Nephron (organoid): ENCODE data around the gene TMCC3.

Source experiments
- H3K27ac Mint-ChIP-seq, 3 experiments: 2 replicates each; pipeline ENCODE4 v1.8.0; 2020; ENCODE audit warnings: mixed read lengths in 3 of 3, mild to moderate bottlenecking in 2 of 3, moderate library complexity in 1 of 3
- H3K27me3 Mint-ChIP-seq: 2 replicates; pipeline ENCODE4 v1.8.0; 2021; ENCODE audit warnings: low read depth, mild to moderate bottlenecking, moderate library complexity, mixed read lengths
- H3K36me3 Mint-ChIP-seq: 2 replicates; pipeline ENCODE4 v1.8.0; 2020; ENCODE audit warnings: low read depth, mixed read lengths
- H3K4me1 Mint-ChIP-seq: 2 replicates; pipeline ENCODE4 v1.8.0; 2020; ENCODE audit warnings: mixed read lengths
- H3K4me3 Mint-ChIP-seq, 3 experiments: 2 replicates each; pipeline ENCODE4 v1.8.0; 2020; ENCODE audit warnings: mild to moderate bottlenecking in 3 of 3, mixed read lengths in 3 of 3, moderate library complexity in 2 of 3
- H3K9me3 Mint-ChIP-seq: 2 replicates; pipeline ENCODE4 v1.8.0; 2020; ENCODE audit warnings: mixed read lengths
- CTCF ChIP-seq, 3 experiments: fragments of 200-600 bp; sonication (generic); IDR thresholded peaks; one replicate each; pipeline ENCODE4 v1.5.0; 2021; ENCODE audit warnings: antibody characterized with exemption in 3 of 3; ENCODE audit not compliant: unreplicated experiment in 3 of 3

TMCC3 gene

DNA sequence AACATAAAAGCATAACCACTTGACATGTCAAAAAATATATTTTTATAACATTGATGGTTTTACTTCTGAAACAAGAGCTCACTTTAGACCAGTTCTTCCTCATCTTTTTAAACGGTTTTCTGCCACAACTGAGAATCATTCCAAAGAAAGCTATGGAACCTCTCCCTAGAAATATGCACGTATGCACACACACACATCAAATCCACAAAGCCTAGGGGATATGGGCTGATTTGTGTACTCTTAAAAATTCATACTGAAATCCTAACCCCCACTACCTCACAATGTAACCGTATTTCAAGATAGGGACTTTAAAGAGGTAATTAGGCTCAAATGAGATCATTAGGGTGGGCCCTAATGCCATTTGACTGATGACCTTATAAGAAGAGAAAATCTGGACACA, 19.3 kb downstream of the TMCC3 start:
- H3K4me1 Mint-ChIP-seq = peaks cover 39% of the 10 kb centered on the region
- H3K27me3 Mint-ChIP-seq = peaks cover 5% of the 10 kb centered on the region
- H3K9me3 Mint-ChIP-seq = peaks cover 12% of the 10 kb centered on the region
- H3K27ac Mint-ChIP-seq = peak overlapping the region; percentile 68 to 88 (median 74)
- peaks cover 16% of the 10 kb centered on the region for H3K36me3 Mint-ChIP-seq
- no peak overlapping the region for H3K4me3 Mint-ChIP-seq
- TF ChIP-seq CTCF (IDR thresholded peaks at IDR 0.05; ENCODE audit: unreplicated experiment in 3 of 3) = no peak

DNA sequence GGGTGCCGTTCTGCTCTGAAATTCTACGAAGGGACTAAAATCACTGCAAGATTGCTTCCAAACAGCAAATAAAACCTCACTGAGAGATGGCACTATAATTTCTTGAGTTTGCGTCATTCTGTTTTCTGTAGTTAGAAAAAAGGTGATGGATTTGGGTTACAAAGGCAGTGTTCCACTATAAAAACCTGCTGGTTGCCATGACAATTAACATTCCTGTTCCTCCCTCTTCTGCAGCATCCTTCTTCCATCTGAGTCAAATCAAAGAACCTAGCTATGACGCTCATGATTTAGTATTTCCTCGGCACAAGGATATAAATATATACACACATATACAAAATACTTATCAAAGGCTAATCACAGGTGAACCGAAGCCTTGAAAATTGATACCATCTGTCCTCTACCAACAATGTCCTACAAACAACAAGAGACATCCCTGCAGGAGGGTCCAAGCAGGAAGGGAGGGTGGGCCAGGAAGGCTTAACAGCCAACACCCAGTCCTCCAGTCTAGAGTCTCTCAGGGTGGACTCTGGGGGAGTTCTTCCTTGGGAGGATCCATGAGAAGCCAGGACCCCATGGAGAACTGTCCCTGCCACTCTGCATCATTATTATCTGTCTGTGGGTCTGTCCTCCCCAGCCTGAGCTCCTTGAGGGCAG, 21.4 kb downstream of the TMCC3 start:
- no peak for TF ChIP-seq CTCF (IDR thresholded peaks at IDR 0.05; ENCODE audit: unreplicated experiment in 3 of 3)
- Mint-ChIP-seq H3K27me3 (no peaks in the 10 kb centered on the region), H3K4me3 (no peak overlapping the region), H3K36me3 (peaks cover 26% of the 10 kb centered on the region), H3K27ac (peak overlapping the region in 2 of 3 experiments; percentile 11 to 26), H3K9me3 (peaks cover 15% of the 10 kb centered on the region), H3K4me1 (peaks cover 25% of the 10 kb centered on the region)

GRCh38 chr12:94628369-94628768, 22.0 kb downstream of the TMCC3 start:
- Mint-ChIP-seq H3K36me3 (peaks cover 26% of the 10 kb centered on the region), H3K27me3 (no peaks in the 10 kb centered on the region), H3K4me1 (peaks cover 26% of the 10 kb centered on the region), H3K4me3 (no peak overlapping the region), H3K9me3 (peaks cover 15% of the 10 kb centered on the region), H3K27ac (peak overlapping the region in 2 of 3 experiments; percentile 11 to 26)
- TF ChIP-seq CTCF (IDR thresholded peaks at IDR 0.05; ENCODE audit: unreplicated experiment in 3 of 3) = no peak

DNA sequence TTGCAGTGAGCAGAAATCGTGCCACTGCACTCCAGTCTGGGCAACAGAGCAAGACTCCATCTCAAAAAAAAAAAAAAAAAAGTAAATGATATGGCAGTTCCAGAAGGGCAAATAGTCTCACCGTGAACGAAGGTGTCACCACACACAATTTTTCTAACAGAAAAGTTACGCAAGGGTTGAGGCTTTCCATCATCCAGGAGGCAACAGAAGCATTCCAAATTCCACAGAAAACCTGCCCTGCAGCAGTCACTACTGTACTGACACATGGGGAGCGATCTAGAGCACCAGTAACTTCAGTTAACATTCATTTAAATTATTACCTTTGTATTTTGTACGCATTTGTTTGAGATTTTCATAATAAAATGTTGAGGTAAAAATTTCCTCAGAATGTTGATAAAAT, 24.8 kb downstream of the TMCC3 start:
- peak overlapping the region in 1 of 3 experiments; percentile 8 for H3K27ac Mint-ChIP-seq
- H3K4me3 Mint-ChIP-seq = no peak overlapping the region
- no peaks in the 10 kb centered on the region for H3K27me3 Mint-ChIP-seq
- TF ChIP-seq CTCF (IDR thresholded peaks at IDR 0.05; ENCODE audit: unreplicated experiment in 3 of 3) = no peak
- H3K9me3 Mint-ChIP-seq = peaks cover 15% of the 10 kb centered on the region
- H3K36me3 Mint-ChIP-seq = peaks cover 29% of the 10 kb centered on the region
- H3K4me1 Mint-ChIP-seq = peaks cover 36% of the 10 kb centered on the region

DNA sequence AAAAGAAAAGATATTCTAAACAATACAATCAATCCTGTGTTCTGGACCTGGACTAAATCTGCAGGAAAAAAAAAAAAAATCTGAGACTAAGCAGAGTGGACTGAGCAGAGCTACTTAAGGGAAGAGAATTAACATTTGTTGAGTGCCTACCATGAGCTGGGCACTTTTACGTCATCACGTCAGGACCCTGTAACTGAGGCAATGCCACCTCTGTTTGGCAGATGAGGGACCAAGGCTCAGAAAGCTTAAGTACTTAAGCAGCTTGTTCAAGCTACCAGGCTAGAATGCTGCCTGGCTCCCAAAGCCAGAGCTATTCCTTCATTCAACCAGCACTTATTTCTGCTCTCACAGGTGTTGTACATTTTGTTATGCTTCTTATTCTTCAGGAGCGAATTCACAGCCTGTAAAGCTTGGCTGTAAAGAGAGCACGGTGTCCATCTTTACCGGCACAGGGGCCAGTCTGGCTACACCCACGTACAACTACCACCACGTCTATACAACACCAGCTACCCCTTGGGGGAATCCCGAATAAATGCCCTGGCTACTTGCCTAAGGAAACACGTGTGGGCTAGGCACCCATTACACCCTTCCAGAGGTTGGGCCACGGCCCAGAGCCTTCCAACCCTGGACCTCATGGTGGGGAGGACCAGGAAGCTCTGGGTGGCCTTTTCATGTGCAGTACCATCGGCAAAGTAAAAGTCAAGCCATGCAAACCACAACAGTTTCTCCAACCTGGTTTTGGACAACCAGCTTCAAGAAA, 27.0 kb downstream of the TMCC3 start:
- H3K27me3 Mint-ChIP-seq = no peaks in the 10 kb centered on the region
- TF ChIP-seq CTCF (IDR thresholded peaks at IDR 0.05; ENCODE audit: unreplicated experiment in 3 of 3) = no peak
- peaks cover 28% of the 10 kb centered on the region for H3K4me1 Mint-ChIP-seq
- peaks cover 29% of the 10 kb centered on the region for H3K36me3 Mint-ChIP-seq
- peaks cover 15% of the 10 kb centered on the region for H3K9me3 Mint-ChIP-seq
- H3K4me3 Mint-ChIP-seq = no peak overlapping the region
- H3K27ac Mint-ChIP-seq = peak overlapping the region; percentile 55 to 87 (median 86)
